HG03103 (cell line): ENCODE data around the gene AP1S3.

Experiments used
- ATAC-seq: cut with Tn5 transposase; IDR thresholded peaks from one replicate; pipeline ENCODE4 v1.9.1; 2021; ENCODE audit warnings: low read depth; ENCODE audit not compliant: unreplicated experiment

The AP1S3 gene

GRCh38 chr2:223727562-223727961, 109.8 kb downstream of the AP1S3 start:
- ATAC-seq, result peak; percentile 90

DNA sequence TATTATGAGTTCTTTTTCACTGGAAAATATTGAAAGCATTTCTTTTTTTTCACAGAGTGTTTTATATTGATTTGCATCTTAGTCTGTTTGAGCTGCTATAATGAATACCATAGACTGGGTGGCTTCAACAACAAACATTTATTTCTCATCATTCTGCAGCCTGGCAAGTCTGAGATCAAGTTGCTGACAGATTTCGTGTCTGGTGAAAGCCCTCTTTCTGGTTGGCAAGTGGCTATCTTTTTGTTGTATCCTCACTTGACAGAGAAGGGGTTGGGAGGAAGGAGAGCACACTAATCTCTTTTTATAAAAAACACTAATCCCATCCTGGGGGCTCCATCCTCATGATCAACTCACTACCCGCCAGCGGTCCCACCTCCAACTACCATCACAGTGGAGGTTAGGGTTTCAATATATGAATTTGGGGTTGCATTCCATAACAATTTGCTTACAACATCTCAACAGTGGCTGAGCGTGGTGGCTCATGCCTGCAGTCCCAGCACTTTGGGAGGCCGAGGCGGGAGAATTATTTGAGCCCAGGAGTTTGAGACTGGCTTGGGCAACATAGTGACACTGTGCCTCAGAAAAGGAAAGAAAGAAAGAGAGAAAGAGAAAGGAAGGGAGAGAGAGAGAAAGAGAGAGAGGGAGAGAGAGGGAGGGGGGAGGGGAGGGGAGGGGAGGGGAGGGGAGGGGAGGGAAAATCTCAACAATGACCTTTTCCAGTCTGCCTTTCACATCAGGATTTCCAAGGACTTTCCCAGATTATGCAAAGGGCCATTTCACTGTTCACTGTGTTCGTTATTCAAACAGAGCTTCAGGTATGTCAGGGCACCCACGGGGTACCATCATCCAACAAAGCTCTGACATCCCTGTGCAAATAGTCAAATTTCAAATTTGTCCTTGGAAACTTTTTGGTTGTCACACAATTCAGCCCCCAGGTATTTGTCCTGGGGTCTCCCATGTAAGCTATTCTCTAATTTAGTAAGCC, 111.1 kb downstream of the AP1S3 start:
- no peak for ATAC-seq

DNA sequence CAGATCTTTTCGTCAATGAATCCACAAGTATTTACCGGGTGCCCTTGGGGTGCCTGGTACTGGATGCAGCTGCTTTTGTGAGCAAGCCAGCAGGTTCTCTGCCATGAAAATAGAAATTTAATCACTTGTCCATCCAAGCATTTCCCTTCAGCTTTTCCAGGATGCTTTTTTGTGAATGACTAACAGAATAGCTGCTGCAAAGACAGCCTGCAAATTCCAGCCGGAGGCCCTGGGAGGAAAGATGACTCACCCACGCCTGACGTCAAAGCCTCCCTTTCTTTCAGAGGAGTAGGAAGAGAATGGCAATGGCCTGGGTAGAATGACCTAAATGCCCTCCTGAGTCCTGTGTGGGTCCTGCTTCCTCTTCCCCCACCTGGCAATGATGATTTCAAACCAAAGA, 111.9 kb downstream of the AP1S3 start:
- no peak for ATAC-seq

- ATAC-seq, result no peak
These were observed 112.5 kb downstream of the AP1S3 start for GRCh38 chr2:223724861-223725260.

DNA sequence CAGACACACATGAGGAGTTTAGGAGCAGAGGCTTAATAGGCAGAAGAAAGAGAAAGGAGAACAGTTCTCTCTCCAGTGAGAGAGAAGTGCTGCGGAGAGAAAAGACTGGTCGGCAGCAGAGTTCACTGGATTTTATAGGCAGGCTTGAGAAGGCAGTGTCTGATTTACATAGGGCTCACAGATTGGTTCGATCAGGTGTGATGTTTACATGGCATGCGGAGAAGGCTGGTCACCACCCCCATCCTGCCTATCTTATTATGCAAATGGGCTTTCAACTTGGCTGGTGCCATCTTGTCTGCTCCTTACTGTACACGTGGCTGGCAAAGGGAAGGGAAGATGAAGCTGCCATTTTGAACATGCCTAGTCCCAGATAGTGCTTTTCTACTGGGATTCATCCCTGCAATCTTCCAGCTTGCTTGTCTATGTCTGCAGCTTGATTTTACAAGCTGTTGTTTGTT, 113.4 kb downstream of the AP1S3 start:
- no peak for ATAC-seq

GRCh38 chr2:223722226-223722625, 115.2 kb downstream of the AP1S3 start:
- ATAC-seq, result no peak

- ATAC-seq, result no peak
These were observed 115.6 kb downstream of the AP1S3 start for GRCh38 chr2:223721746-223722145.

DNA sequence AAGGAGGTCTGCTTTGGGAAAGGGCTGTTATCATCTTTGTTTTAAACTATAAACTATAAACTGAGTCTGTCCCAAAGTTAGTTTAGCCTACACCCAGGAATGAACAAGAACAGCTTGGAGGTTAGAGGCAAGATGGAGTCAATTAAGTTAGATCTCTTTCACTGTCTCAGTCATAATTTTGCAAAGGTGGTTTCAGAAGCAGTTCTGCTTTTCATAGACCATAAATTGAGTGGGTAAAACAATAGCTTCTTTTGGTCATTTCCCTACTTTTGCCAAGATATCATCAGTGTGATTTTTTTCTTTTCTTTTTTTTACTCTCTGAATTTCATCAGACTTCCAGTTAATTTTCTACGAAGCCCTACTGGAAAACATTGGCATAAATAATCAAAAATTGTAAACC, 117.0 kb downstream of the AP1S3 start:
- no peak for ATAC-seq

- no peak for ATAC-seq
These were observed 124.7 kb downstream of the AP1S3 start for GRCh38 chr2:223712642-223713041.

DNA sequence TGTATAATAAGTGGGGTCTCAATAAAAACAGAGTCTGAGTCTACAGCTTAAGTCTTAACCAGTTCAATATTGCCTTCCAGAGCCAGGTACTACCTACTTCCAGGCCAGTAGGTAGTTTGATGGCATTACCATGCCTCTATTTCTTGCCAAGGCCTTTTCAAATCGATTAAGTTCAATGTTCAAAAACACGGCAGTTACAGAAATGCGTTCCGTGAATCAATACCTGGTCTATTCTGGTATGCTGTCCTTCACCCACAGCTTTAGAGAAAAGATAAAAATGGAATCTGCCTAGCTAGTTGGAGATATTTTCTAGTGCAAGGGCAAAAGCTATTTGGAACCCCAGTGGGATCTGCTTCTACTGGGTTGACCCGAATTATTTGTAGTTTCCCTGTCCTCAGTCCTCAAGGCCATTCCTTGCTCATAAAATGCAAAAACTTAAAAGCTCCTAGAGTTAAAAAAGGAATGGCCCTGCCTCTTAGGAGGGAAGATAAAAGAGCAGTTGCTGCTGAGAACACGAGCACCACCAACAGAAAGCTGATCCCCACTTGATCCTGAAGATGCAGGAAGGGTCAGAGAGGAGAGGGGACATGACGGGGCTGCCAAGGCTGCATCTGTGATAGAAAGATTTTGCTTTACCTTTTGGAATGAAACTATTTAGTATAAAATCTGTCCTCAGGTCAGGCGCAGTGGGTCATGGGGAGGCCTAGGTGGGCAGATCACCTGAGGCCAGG, 125.6 kb downstream of the AP1S3 start:
- ATAC-seq, result no peak
